GM12872 (cell line): ENCODE data around the gene FAT3.

Experiments
- CTCF ChIP-seq: IDR thresholded peaks from 3 replicates; pipeline ENCODE4 v1.5.1; 2011; ENCODE audit warnings: low read depth, mild to moderate bottlenecking, low read length, moderate library complexity; ENCODE audit not compliant: insufficient read depth

Gene FAT3

GRCh38 chr11:92199991-92200390 is 24.6 kb upstream of the FAT3 start:
- TF ChIP-seq CTCF: no peak

GRCh38 chr11:92204731-92205130 is 19.9 kb upstream of the FAT3 start:
- TF ChIP-seq CTCF: no peak

GRCh38 chr11:92206441-92206840 is 18.2 kb upstream of the FAT3 start:
- no peak for TF ChIP-seq CTCF

- no peak for TF ChIP-seq CTCF
Observed at GRCh38 chr11:92211576-92212167, 12.9 kb upstream of the FAT3 start.

- TF ChIP-seq CTCF: no peak
Observed at GRCh38 chr11:92212530-92212929, 12.1 kb upstream of the FAT3 start.

GRCh38 chr11:92216789-92217188 is 7.8 kb upstream of the FAT3 start:
- no peak for TF ChIP-seq CTCF

GRCh38 chr11:92219476-92219875 is 5.1 kb upstream of the FAT3 start:
- no peak for TF ChIP-seq CTCF
